LNCaP clone FGC (cell line): ENCODE measurements around the gene ST3GAL5.

ENCODE experiments used
- DNase-seq: peaks from one replicate; pipeline ENCODE4 v3.0.0-alpha.2; 2011; ENCODE audit warnings: low read depth
- H3K4me3 ChIP-seq: 2 replicates; pipeline ENCODE4 v1.5.1; 2011; ENCODE audit warnings: mild to moderate bottlenecking, low read depth, low read length, control low read depth
- CTCF ChIP-seq: IDR thresholded peaks from 2 replicates; pipeline ENCODE4 v1.5.1; 2012; ENCODE audit warnings: mild to moderate bottlenecking; ENCODE audit not compliant: control insufficient read depth, insufficient read depth; ENCODE audit errors: extremely low read depth

ST3GAL5 gene

GRCh38 chr2:85788603-85789002, 100.2 kb downstream of the ST3GAL5 start:
- H3K4me3 ChIP-seq: no peak overlapping the region
- DNase-seq: no peak
- no peak for TF ChIP-seq CTCF

GRCh38 chr2:85787981-85788340, 100.8 kb downstream of the ST3GAL5 start:
- H3K4me3 ChIP-seq: no peak overlapping the region
- DNase-seq: no peak
- TF ChIP-seq CTCF: no peak

GRCh38 chr2:85787282-85787980, 101.4 kb downstream of the ST3GAL5 start:
- no peak for DNase-seq
- no peak for TF ChIP-seq CTCF
- no peak overlapping the region for H3K4me3 ChIP-seq
